SJCRH30 (cell line): ENCODE results near the gene QRICH2. TPM values are rescaled to one million over a fixed set of nuclear protein-coding genes. Genes with fewer than 3 reads are reported as not detected.
A peak's percentile ranks its signal among the peaks of the same experiment; 100 is the strongest.
"Not testable (repeated sequence)": the region's sequence is repeated elsewhere in the genome, so short reads cannot be mapped to it uniquely, and the experiment has no call there.

ENCODE experiments used
- DNase-seq, 2 experiments: peaks; one replicate each; pipeline ENCODE4 v3.0.0-alpha.2; 2015 to 2020
- H3K27ac ChIP-seq: fragments of 250-450 bp; sonication (Bioruptor Pico); 2 replicates; pipeline ENCODE4 v1.5.1; 2020; ENCODE audit warnings: mild to moderate bottlenecking, moderate library complexity
- H3K27me3 ChIP-seq: fragments of 250-450 bp; sonication (Bioruptor Pico); 2 replicates; pipeline ENCODE4 v1.5.1; 2020; ENCODE audit warnings: mild to moderate bottlenecking, moderate library complexity
- H3K36me3 ChIP-seq: fragments of 250-450 bp; sonication (Bioruptor Pico); 2 replicates; pipeline ENCODE4 v1.5.1; 2020; ENCODE audit warnings: mild to moderate bottlenecking, moderate library complexity
- H3K4me1 ChIP-seq: fragments of 250-450 bp; sonication (Bioruptor Pico); 2 replicates; pipeline ENCODE4 v1.5.1; 2020; ENCODE audit warnings: mild to moderate bottlenecking, moderate library complexity
- H3K4me3 ChIP-seq: fragments of 250-450 bp; sonication (Bioruptor Pico); 2 replicates; pipeline ENCODE4 v1.5.1; 2020; ENCODE audit warnings: mild to moderate bottlenecking, moderate library complexity
- H3K9me3 ChIP-seq: fragments of 250-450 bp; sonication (Bioruptor Pico); replicated peaks from 2 replicates; pipeline ENCODE4 v1.5.1; 2020; ENCODE audit warnings: mild to moderate bottlenecking, moderate library complexity
- total RNA-seq: library from RNA; depleted of rRNA; stranded (reverse); fragments of >200 nt; shearing (Covaris generic); gene quantifications from 2 replicates; pipeline ENCODE4 v1.2.3, GENCODE V29; 2014

Gene QRICH2
- total RNA-seq, 1 experiment from 2014 or later, result 2.7 TPM

DNA sequence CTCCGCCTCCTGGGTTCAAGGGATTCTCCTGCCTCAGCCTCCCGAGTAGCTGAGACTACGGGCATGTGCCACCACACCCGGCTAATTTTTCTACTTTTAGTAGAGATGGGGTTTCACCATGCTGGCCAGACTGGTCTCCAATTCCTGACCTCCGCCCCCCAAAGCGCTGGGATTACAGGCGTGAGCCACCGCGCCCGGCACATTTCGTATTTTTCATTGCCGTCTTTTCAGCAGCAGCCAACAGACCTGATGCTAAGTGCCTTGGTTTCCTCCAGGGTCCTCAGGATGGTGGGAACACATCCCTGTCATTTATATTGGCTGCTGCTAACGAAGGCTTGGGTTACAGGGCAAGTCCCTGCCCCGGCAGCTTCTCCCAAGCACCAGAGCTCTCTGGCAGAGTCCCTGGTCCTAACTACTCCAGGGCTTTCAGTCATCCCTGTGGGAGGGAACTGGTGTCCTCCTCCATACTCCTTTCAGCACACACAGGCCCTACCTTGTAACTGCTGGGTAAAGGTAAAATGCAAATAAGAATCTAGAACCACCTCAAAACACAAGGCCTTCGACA is 66.3 kb downstream of the QRICH2 start:
- H3K36me3 ChIP-seq, result no peaks in the 10 kb centered on the region
- H3K4me3 ChIP-seq, result peak overlapping the region; percentile 65
- DNase-seq, result peak in 1 of 2 experiments; percentile 50
- 0 out of 2 replicates have a peak, but pooled peaks cover under 1% of the 10 kb centered on the region for H3K9me3 ChIP-seq
- H3K27ac ChIP-seq, result no peak overlapping the region
- peaks cover 20% of the 10 kb centered on the region for H3K4me1 ChIP-seq
- H3K27me3 ChIP-seq, result peaks cover 2% of the 10 kb centered on the region; the same call in 1 of the 2 replicates

DNA sequence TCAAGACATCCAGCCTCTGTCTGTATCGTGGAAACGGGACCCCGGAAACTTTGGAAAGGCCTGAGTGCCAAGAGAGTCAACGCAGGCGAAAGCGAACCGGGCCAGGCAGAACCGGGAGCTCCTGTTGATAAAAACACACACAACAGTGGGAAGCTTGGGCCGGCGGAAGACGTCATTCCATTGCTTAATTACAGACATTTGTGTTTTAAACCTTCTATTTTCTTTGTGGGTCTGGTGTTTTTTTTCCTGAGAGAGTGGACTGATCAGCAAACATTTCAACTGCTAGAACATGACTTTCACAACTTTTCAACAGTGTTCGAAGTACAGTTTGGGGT is 66.9 kb downstream of the QRICH2 start:
- DNase-seq, result no peak
- Histone ChIP-seq H3K27me3 (peaks cover 2% of the 10 kb centered on the region; the same call in 1 of the 2 replicates), H3K27ac (peak overlapping the region; percentile 28)

DNA sequence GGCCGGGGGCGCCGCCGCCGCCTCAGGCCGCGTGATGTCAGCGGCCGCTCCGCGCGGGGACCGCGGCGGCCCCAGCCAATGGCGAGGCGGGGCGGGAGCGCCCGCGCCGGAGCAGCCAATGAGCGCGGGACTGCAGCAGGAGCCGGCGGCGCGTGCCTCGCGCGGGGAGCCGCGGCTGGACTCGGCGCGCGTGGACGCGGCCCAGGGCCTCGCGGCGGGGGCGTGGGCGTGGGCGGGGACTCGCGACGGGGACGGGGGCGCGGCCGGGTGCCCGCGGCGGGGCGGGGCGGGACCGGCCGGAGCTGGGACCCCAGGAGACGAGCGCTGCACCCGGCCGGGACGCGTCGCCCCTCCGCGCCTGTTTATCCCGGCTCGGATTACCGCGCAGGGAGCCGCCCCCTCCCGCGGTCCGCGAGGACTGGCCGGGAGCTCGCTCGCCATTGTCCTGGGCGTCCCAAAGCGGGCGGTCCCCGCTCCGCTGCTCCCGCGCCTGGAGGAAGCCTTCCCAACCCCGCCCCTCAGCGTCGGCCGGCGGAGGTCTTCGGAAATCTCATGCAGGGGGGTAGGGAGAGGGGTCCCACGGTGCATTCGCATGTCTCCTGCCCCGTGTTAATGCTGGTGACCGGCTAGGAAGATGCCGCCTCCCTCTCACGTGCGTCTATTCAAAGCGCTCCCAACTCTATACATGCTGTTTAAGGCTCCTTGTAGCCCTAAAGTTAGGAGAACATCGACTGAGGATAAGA is 67.4 kb downstream of the QRICH2 start, which contains the start of gene RNF157:
Gene RNF157 (minus strand): TSS at position 33 of the 743 bp plus-strand sequence. CDS start 253 bp downstream, outside the sequence.
- Histone ChIP-seq H3K27ac (peak within 1 kb of the TSS; percentile 28), H3K36me3 (no peaks in the 10 kb centered on the region), H3K4me3 (peak within 1 kb of the TSS; percentile 65), H3K4me1 (peaks cover 12% of the 10 kb centered on the region), H3K9me3 (0 out of 2 replicates have a peak, but pooled peaks cover 3% of the 10 kb centered on the region), H3K27me3 (peaks cover 2% of the 10 kb centered on the region; the same call in 1 of the 2 replicates)
- DNase-seq, result peak; percentile 89 to 91

More for the DNA sequence above, 66.9 kb downstream of the QRICH2 start:
- Histone ChIP-seq H3K36me3 (no peaks in the 10 kb centered on the region), H3K4me1 (peaks cover 14% of the 10 kb centered on the region), H3K9me3 (0 out of 2 replicates have a peak, but pooled peaks cover 3% of the 10 kb centered on the region), H3K4me3 (peak overlapping the region; percentile 65)

DNA sequence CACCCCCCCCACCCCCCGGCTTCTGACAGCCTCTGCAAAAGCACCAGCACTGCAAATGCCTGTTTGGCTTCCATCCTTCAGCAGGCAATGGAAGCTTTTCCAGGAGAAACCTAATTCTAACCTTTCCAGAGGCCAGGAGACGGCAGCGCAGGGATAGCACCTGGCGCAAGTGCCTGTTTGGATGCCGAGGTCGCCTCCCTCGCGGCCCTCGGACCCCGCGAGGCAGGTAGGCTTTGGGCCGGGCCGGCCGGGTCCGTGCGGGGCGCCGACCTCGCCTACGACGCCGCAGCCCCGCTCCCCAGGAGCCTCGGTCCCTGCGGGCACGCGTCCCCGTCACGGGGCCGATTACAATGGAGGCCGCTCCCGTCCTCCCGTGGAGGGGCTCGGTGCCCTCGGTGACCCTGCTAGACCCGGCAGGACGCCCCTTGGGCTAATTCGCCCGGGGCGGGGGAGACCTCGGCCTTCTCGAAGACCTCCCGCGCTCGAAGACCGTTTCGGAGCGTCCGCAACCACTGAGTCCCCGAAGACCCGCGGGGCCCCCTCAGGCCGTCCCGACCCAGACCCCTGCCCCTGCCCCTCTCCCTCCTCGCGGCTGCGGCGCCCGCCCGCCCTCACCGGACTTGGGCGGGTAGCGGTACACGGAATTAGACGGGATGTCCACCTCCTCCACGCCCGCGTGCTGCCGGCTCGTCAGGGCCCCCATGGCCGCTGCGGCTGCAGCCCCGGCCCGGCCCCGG is 68.4 kb downstream of the QRICH2 start:
- peaks cover 2% of the 10 kb centered on the region; the same call in 1 of the 2 replicates for H3K27me3 ChIP-seq
- no peaks in the 10 kb centered on the region for H3K36me3 ChIP-seq
- H3K27ac ChIP-seq, result no peak overlapping the region
- H3K9me3 ChIP-seq, result 0 out of 2 replicates have a peak, but pooled peaks cover 3% of the 10 kb centered on the region
- peaks cover 12% of the 10 kb centered on the region for H3K4me1 ChIP-seq
- H3K4me3 ChIP-seq, result no peak overlapping the region
- no peak for DNase-seq

DNA sequence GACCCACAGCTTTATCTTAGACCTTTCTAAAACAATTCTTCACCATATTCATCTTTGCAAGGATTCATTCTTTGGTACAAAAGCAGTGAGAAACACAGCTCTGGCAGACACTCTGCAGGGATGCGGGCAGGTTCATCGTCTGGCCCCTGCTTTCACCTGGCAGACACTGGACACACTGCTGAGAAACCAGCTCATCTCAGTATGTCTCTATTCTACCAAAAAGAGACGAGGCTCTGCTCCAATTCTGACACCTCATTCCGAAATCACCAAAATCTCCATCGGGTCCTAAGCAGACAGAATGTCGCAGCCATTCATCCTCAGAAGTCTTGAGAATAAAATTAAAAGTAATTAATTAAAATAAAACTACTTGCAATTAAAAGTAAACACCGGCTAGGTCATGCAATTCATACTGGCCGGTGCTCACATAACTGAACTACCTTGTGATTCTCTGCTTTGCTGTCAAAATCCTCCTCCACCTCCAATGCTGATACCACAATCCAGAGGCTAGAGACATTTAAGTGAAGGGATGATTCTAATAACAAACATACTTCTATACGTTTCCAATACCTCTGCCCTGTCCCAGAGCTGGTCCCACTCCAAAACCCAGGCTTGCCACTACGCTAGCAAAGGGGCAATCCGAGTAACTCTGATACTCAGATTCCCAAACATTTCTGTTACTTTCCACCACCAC is 69.1 kb downstream of the QRICH2 start:
- Histone ChIP-seq H3K27me3 (peaks cover 2% of the 10 kb centered on the region; the same call in 1 of the 2 replicates), H3K9me3 (0 out of 2 replicates have a peak, but pooled peaks cover 3% of the 10 kb centered on the region)
- peak in 1 of 2 experiments; percentile 10 for DNase-seq

DNA sequence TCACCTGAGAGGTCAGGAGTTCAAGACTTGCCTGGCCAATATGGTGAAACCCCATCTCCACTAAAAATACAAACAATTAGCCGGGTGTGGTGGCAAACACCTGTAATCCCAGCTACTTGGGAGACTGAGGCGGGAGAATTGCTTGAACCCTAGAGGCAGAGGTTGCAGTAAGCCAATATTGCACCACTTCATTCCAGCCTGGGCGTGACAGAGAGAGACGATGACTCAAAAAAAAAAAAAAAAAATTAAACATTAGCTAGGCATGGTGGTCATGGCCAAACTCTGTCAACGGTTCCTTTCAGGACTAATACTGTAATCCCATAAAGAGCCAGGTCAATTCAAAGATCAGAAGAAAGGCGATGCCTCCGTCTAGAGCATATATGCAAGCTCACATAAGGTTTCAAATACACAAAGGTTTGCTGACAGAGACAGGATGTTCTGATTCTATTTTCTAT is 70.2 kb downstream of the QRICH2 start:
- no peak for DNase-seq
- H3K9me3 ChIP-seq, result 0 out of 2 replicates have a peak, but pooled peaks cover 3% of the 10 kb centered on the region
- H3K4me1 ChIP-seq, result peaks cover 8% of the 10 kb centered on the region
- no peaks in the 10 kb centered on the region for H3K36me3 ChIP-seq
- no peak overlapping the region for H3K27ac ChIP-seq
- peaks cover 2% of the 10 kb centered on the region; the same call in 1 of the 2 replicates for H3K27me3 ChIP-seq
- H3K4me3 ChIP-seq, result no peak overlapping the region

More for the DNA sequence above, 69.1 kb downstream of the QRICH2 start:
- Histone ChIP-seq H3K4me3 (no peak overlapping the region), H3K4me1 (peaks cover 12% of the 10 kb centered on the region), H3K36me3 (no peaks in the 10 kb centered on the region), H3K27ac (no peak overlapping the region)

DNA sequence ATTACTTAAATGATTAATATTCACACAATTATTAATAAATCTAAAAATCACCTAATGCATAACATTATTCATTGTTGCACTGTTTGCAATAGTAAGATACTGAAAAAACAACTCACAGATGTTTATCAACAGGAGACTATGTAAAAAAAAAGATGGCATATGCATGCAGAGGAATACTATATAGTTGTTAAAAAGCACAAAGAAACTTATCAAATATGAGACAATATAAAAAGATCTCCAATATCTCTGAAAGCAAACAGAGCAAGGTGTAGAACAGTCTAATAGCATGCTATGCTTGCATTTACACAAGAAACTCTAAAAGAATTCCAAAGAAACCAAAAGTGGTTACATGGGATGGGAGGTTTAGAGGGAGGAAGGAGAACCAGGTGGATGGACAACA is 71.5 kb downstream of the QRICH2 start:
- Histone ChIP-seq H3K27me3 (peaks cover under 1% of the 10 kb centered on the region; the same call in 1 of the 2 replicates), H3K27ac (no peak overlapping the region), H3K36me3 (no peaks in the 10 kb centered on the region), H3K4me1 (peaks cover under 1% of the 10 kb centered on the region), H3K4me3 (no peak overlapping the region), H3K9me3 (0 out of 2 replicates have a peak, but pooled peaks cover 3% of the 10 kb centered on the region)
- DNase-seq, result no peak

DNA sequence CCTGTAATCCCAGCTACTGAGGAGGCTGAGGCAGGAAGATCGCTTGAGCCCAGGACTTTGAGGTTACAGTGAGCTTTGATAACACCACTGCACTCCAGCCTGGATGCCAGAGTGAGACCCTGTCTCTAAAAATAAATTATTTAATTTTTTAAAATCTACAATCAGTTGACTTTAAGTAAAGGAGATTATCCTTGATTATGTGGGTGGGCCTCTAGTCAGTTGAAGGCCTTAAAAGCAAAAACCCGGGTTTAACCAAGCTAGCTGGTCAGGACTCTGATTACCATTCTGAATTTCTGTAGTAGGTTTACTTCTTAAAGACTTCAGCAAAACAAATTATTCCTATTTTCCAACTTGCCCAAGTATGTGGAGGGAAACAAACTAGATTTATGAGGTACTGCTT is 72.2 kb downstream of the QRICH2 start:
- Histone ChIP-seq H3K36me3 (no peaks in the 10 kb centered on the region), H3K4me3 (no peak overlapping the region), H3K4me1 (no peaks in the 10 kb centered on the region), H3K27me3 (no peaks in the 10 kb centered on the region), H3K9me3 (0 out of 2 replicates have a peak, but pooled peaks cover 3% of the 10 kb centered on the region), H3K27ac (no peak overlapping the region)
- no peak for DNase-seq

DNA sequence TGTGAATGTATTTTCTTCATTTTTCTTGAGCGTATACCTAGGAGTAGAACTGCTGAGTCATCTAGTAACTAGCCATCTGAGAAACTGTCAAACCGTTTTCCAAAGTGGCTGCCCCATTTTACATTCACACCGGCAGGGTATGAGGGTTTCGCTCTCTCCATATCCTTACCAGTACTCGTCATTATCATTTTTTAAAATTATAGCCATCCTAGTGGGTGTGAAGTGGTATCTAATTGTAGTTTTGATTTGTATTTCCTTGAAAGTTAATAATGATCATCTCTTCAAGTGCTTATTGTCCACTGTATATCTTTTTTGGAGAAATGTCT is 73.8 kb downstream of the QRICH2 start:
- 0 out of 2 replicates have a peak, but pooled peaks cover 3% of the 10 kb centered on the region for H3K9me3 ChIP-seq
- no peaks in the 10 kb centered on the region for H3K27me3 ChIP-seq
- no peak overlapping the region for H3K27ac ChIP-seq
- DNase-seq, result no peak
- no peaks in the 10 kb centered on the region for H3K4me1 ChIP-seq
- no peak overlapping the region for H3K4me3 ChIP-seq
- no peaks in the 10 kb centered on the region for H3K36me3 ChIP-seq

DNA sequence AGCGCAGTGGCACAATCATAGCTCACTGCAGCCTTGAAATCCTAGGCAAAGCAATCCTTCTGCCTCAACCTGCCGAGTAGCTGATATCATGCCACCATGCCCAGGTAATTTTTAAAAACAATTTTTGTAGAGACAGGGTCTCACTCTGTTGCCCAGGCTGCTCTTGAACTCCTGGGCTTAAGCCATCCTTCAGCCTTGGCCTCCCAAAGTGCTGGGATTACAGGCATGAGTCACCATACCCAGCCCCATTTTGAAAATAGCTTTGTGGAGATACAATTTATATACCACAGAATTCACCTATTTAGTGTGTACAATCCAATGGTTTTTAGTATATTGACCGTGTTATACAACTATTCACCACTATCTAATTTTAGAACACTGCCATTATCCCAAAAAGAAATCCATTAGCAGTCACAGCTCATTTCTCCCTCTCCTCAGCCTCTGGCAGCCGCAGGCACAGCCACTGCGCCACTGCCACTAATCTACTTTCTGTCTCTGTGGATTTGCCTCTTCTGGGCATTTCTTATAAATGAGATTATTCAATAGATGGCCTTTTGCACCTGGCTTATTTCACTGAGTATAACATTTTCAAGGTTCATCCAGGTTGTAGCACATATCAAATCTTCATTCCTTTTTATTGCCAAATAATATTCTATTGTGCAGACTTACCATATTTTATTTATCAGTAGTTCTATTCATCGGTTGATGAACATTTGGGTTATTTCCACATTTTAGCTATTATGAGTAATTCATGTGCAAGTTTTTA is 74.3 kb downstream of the QRICH2 start:
- Histone ChIP-seq H3K36me3 (no peaks in the 10 kb centered on the region), H3K4me1 (no peaks in the 10 kb centered on the region), H3K4me3 (no peak overlapping the region), H3K27me3 (no peaks in the 10 kb centered on the region), H3K27ac (no peak overlapping the region), H3K9me3 (0 out of 2 replicates have a peak, but pooled peaks cover 3% of the 10 kb centered on the region)
- no peak for DNase-seq

DNA sequence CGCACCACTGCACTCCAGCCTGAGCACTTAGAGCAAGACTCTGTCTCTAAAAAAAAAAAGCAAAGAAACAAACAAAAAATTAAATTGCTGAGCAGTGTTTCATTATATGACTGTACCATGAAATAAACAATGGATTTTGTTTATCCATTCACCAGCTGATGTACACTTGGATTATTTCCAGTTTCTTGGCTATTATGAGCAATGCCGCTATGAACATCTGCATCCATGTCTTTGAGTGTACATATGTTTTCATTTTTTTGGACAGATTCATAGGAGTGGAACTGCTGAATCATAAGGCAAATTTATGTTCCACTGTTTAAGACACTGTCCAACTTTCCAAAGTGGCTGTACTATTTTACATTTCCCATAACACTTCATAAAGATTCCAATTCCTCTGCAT is 75.7 kb downstream of the QRICH2 start:
- no peak overlapping the region for H3K27ac ChIP-seq

DNA sequence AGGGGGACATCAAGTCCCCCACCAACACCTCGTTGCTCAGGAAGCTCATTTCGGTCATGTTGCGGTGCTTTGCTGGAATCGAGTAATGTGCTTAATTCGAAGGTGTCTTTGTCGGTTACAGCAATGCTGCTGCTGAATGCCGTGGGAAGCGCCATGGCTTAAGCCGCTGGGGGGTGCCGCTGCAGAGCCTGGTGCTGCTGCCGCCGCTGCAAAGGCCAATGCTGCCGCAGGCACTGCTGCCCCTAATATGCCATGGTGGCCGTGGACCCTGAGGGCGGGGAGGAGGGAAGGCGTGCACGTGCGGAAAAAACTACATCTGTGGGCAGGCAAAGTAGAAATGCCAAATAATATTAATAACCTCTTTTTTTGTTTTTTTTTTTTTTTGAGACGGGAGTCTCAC is 81.3 kb downstream of the QRICH2 start:
- H3K4me3 ChIP-seq, H3K36me3 ChIP-seq, H3K27me3 ChIP-seq, H3K4me1 ChIP-seq, DNase-seq, H3K27ac ChIP-seq, H3K9me3 ChIP-seq: not testable (repeated sequence)

More for the DNA sequence above, 75.7 kb downstream of the QRICH2 start:
- H3K36me3 ChIP-seq, result no peaks in the 10 kb centered on the region
- 0 out of 2 replicates have a peak, but pooled peaks cover 3% of the 10 kb centered on the region for H3K9me3 ChIP-seq
- no peaks in the 10 kb centered on the region for H3K27me3 ChIP-seq
- DNase-seq, result no peak
- no peak overlapping the region for H3K4me3 ChIP-seq
- H3K4me1 ChIP-seq, result no peaks in the 10 kb centered on the region

DNA sequence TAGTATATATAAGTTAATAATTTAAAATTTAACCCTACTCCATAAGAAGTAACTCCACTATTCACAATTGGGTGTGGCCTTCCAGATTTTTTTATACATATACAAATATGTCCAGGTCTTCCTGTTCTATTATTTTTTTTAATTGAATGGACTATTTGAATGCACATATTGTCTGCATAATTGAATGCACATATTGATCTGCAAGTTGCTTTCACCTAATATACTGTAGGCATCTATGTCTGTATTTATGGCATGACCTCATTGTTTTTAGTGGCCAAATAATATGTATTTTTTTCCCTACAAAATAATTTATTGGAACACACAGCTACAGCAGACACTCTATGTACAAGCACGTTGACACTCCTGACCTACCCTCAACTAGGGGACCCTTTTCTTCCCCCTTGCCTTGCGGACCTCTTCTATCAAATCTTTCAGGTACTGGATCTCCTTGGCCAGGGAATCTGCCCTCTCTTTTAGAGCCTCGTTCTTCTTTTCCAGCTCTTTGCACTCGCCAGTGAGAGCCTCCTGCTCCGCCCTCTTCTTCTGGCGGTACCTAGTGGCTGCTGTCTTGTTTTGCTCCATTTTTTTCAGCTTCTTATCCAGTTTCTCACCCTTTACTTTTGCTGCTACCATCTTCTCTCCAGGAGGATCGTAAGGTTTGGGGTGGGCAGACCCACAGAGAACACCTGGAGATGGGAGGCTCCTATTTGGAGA is 82.5 kb downstream of the QRICH2 start:
- not testable (repeated sequence) for H3K9me3 ChIP-seq, H3K27ac ChIP-seq, H3K27me3 ChIP-seq, H3K4me3 ChIP-seq, H3K36me3 ChIP-seq, DNase-seq, H3K4me1 ChIP-seq
